GM18868 (cell line): ENCODE results near the gene LRP1-AS.

ENCODE experiments used
- ATAC-seq: cut with Tn5 transposase; IDR thresholded peaks from one replicate; pipeline ENCODE4 v1.9.1; 2021; ENCODE audit warnings: mild to moderate bottlenecking, moderate library complexity; ENCODE audit not compliant: unreplicated experiment

LRP1-AS gene

GRCh38 chr12:57180321-57180989 is 33.0 kb upstream of the LRP1-AS start:
- no peak for ATAC-seq

- no peak for ATAC-seq
These were observed 32.1 kb upstream of the LRP1-AS start for GRCh38 chr12:57179331-57180086.

- ATAC-seq, result no peak
These were observed 30.8 kb upstream of the LRP1-AS start for GRCh38 chr12:57178213-57178612.

GRCh38 chr12:57177354-57177753 is 29.9 kb upstream of the LRP1-AS start:
- ATAC-seq, result no peak

GRCh38 chr12:57176846-57177245 is 29.4 kb upstream of the LRP1-AS start:
- ATAC-seq, result no peak

- ATAC-seq, result no peak
These were observed 28.7 kb upstream of the LRP1-AS start for GRCh38 chr12:57176139-57176477.

- ATAC-seq, result no peak
These were observed 28.2 kb upstream of the LRP1-AS start for GRCh38 chr12:57175428-57176138.

- ATAC-seq, result no peak
These were observed 26.3 kb upstream of the LRP1-AS start for GRCh38 chr12:57173683-57174082.

- no peak for ATAC-seq
These were observed 25.7 kb upstream of the LRP1-AS start for GRCh38 chr12:57173089-57173488.

- ATAC-seq, result no peak
These were observed 24.2 kb upstream of the LRP1-AS start for GRCh38 chr12:57171668-57172067.

GRCh38 chr12:57170927-57171326 is 23.5 kb upstream of the LRP1-AS start:
- no peak for ATAC-seq

GRCh38 chr12:57170408-57170807 is 23.0 kb upstream of the LRP1-AS start:
- ATAC-seq, result no peak

GRCh38 chr12:57169969-57170368 is 22.6 kb upstream of the LRP1-AS start:
- ATAC-seq, result no peak

GRCh38 chr12:57169046-57169795 is 21.8 kb upstream of the LRP1-AS start:
- no peak for ATAC-seq

- no peak for ATAC-seq
These were observed 20.6 kb upstream of the LRP1-AS start for GRCh38 chr12:57168058-57168457.

- ATAC-seq, result no peak
These were observed 19.6 kb upstream of the LRP1-AS start for GRCh38 chr12:57166971-57167371.

- ATAC-seq, result no peak
These were observed 18.3 kb upstream of the LRP1-AS start for GRCh38 chr12:57165741-57166140.

GRCh38 chr12:57164966-57165625 is 17.7 kb upstream of the LRP1-AS start:
- no peak for ATAC-seq

- no peak for ATAC-seq
These were observed 17.0 kb upstream of the LRP1-AS start for GRCh38 chr12:57164454-57164853.

GRCh38 chr12:57162553-57163125 is 15.2 kb upstream of the LRP1-AS start:
- no peak for ATAC-seq
